Activated CD8-positive, alpha-beta memory T cell treated with anti-CD3 and anti-CD28 coated beads for 1 hour (primary cell): ENCODE data around the gene SFXN3.

ENCODE experiments used
- DNase-seq, 2 donors: peaks; one replicate each; pipeline ENCODE4 v3.0.0-alpha.2; 2020; ENCODE audit warnings: low read depth in 1 of 2; ENCODE audit errors: extremely low read depth in 1 of 2

The SFXN3 gene

GRCh38 chr10:101071267-101071884, 40.3 kb downstream of the SFXN3 start:
- no peak for DNase-seq

GRCh38 chr10:101071885-101072433, 40.9 kb downstream of the SFXN3 start:
- no peak for DNase-seq

- DNase-seq, result no peak
Measured at GRCh38 chr10:101072923-101073322, 41.9 kb downstream of the SFXN3 start.

- no peak for DNase-seq
Measured at GRCh38 chr10:101073631-101074030, 42.6 kb downstream of the SFXN3 start.

GRCh38 chr10:101075775-101076174, 44.7 kb downstream of the SFXN3 start:
- no peak for DNase-seq

GRCh38 chr10:101076630-101077029, 45.6 kb downstream of the SFXN3 start:
- no peak for DNase-seq

GRCh38 chr10:101079874-101080273, 48.8 kb downstream of the SFXN3 start:
- no peak for DNase-seq

- DNase-seq, result no peak
Measured at GRCh38 chr10:101080933-101081931, 50.2 kb downstream of the SFXN3 start.

GRCh38 chr10:101085846-101086245, 54.8 kb downstream of the SFXN3 start:
- DNase-seq, result no peak

GRCh38 chr10:101087376-101087775, 56.3 kb downstream of the SFXN3 start:
- no peak for DNase-seq

GRCh38 chr10:101087965-101088364, 56.9 kb downstream of the SFXN3 start:
- DNase-seq, result no peak

- DNase-seq, result no peak
Measured at GRCh38 chr10:101089520-101090299, 58.7 kb downstream of the SFXN3 start.

- no peak for DNase-seq
Measured at GRCh38 chr10:101090597-101090996, 59.6 kb downstream of the SFXN3 start.
